Measurements from ENCODE around the gene SECTM1. TPM values are rescaled to one million over a fixed set of nuclear protein-coding genes. Genes with fewer than 3 reads are reported as not detected.
"Not testable (repeated sequence)": the region's sequence is repeated elsewhere in the genome, so short reads cannot be mapped to it uniquely, and the experiment has no call there.

Gene SECTM1
- polyA plus RNA-seq, 2 donors, result 2.2 to 10.8 TPM

DNA sequence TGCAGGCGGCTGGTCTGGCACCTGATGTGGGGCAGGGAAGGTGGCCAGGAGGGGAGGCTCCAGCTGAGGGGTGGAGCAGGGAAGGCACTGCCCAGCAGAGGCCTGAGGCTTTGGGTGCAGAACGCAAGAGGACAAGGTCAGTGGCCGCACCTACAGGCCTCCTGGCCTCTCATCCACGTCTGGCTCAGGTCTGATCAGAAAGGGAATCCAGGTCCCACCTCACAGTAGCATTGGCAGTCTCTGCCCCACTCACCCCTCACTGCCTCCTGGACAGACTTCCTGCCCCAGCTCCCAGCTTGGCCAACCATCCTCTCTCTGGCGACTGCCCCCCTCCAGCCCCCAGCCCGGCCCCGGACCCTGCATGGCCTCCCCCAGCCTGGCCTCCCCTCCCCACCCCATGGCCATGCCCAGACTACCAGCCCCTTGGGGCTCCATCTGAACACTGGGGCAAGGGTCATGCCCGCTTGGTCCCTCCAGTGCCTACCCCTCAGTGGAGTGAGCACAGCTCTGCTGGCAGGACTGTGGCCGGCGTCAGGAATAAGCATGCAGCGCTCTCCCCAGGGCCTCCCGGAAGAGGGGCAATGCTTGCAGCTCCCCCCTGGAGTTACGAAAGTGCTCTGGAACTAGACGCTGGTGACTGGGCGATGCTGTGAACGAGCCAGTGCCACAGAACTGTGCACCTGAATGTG, 42.6 kb upstream of the SECTM1 start:
- WGBS, 2 donors, result 66 to 69% methylated on average over 16 of the region's 16 CpGs
- Histone ChIP-seq H3K27ac (ENCODE audit: low read depth in 2 of 2, low read length in 1 of 2) (no peak overlapping the region), H3K4me1 (ENCODE audit: control insufficient read depth in 2 of 2, insufficient read depth in 2 of 2, low read length in 1 of 2) (peaks cover 2 to 3% of the 10 kb centered on the region in 2 donors), H3K4me3 (ENCODE audit: low read depth in 1 of 2, low read length in 2 of 2) (no peak overlapping the region), H3K9me3 (ENCODE audit: control insufficient read depth in 2 of 2, insufficient read depth in 1 of 2, low read depth in 1 of 2, low read length in 1 of 2) (peaks cover 0 to 6% of the 10 kb centered on the region in 2 donors), H3K27me3 (ENCODE audit: control insufficient read depth in 1 of 2, insufficient read depth in 2 of 2, low read length in 2 of 2) (peaks cover 9 to 28% of the 10 kb centered on the region in 2 donors), H3K36me3 (ENCODE audit: control insufficient read depth in 2 of 2, insufficient read depth in 2 of 2, low read length in 1 of 2) (no peaks in the 10 kb centered on the region)

DNA sequence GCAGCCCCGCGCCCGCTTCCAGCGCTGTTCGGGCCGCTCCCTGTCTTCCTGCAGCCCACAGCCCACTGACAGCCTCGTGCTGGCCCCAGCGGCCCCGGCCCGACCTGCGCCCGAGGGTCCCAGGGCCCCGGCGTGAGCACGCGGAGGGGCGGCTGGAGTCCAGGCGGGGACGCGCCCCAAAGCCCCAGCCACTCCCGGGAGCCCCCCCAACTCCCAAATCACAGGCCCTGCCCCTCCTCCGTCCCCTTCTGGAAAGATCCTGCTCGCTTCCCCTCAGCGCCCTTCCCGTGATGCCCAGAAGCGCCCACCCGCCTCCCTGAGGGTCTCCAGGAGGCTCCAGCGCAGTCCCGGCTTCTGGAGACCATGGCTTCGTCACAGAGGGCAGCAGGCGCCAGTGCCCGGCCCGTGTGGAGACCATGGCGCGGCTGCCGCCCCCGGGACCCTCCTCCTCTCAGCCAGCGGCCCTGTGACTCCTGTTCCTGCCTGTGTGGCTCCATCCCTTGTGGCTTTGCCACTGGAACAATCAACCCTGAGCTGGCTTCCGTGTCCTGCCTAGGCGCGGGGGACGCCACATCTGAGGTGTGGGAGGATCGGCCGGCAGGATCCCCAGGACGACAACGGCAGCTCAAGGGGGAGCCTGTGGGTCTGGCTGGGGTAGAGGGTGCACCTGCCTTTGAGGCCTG, 41.9 kb upstream of the SECTM1 start:
- peaks cover 9 to 31% of the 10 kb centered on the region in 2 donors for H3K27me3 ChIP-seq (ENCODE audit: control insufficient read depth in 1 of 2, insufficient read depth in 2 of 2, low read length in 2 of 2)
- no peak overlapping the region for H3K27ac ChIP-seq (ENCODE audit: low read depth in 2 of 2, low read length in 1 of 2)

DNA sequence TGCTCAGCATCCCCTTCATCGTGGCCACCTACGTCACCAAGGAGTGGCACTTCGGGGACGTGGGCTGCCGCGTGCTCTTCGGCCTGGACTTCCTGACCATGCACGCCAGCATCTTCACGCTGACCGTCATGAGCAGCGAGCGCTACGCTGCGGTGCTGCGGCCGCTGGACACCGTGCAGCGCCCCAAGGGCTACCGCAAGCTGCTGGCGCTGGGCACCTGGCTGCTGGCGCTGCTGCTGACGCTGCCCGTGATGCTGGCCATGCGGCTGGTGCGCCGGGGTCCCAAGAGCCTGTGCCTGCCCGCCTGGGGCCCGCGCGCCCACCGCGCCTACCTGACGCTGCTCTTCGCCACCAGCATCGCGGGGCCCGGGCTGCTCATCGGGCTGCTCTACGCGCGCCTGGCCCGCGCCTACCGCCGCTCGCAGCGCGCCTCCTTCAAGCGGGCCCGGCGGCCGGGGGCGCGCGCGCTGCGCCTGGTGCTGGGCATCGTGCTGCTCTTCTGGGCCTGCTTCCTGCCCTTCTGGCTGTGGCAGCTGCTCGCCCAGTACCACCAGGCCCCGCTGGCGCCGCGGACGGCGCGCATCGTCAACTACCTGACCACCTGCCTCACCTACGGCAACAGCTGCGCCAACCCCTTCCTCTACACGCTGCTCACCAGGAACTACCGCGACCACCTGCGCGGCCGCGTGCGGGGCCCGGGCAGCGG, 41.2 kb upstream of the SECTM1 start:
- Histone ChIP-seq H3K27me3 (ENCODE audit: control insufficient read depth in 1 of 2, insufficient read depth in 2 of 2, low read length in 2 of 2) (peaks cover 9 to 35% of the 10 kb centered on the region in 2 donors), H3K27ac (ENCODE audit: low read depth in 2 of 2, low read length in 1 of 2) (no peak overlapping the region), H3K9me3 (ENCODE audit: control insufficient read depth in 2 of 2, insufficient read depth in 1 of 2, low read depth in 1 of 2, low read length in 1 of 2) (peaks cover 0 to 6% of the 10 kb centered on the region in 2 donors), H3K4me3 (ENCODE audit: low read depth in 1 of 2, low read length in 2 of 2) (no peak overlapping the region), H3K36me3 (ENCODE audit: control insufficient read depth in 2 of 2, insufficient read depth in 2 of 2, low read length in 1 of 2) (no peaks in the 10 kb centered on the region), H3K4me1 (ENCODE audit: control insufficient read depth in 2 of 2, insufficient read depth in 2 of 2, low read length in 1 of 2) (peaks cover 9 to 10% of the 10 kb centered on the region in 2 donors)
- WGBS, 2 donors, result 31 to 39% methylated on average over 73 to 79 of the region's 79 CpGs

More for the DNA sequence above, 41.9 kb upstream of the SECTM1 start:
- Histone ChIP-seq H3K9me3 (ENCODE audit: control insufficient read depth in 2 of 2, insufficient read depth in 1 of 2, low read depth in 1 of 2, low read length in 1 of 2) (peaks cover 0 to 6% of the 10 kb centered on the region in 2 donors), H3K36me3 (ENCODE audit: control insufficient read depth in 2 of 2, insufficient read depth in 2 of 2, low read length in 1 of 2) (no peaks in the 10 kb centered on the region), H3K4me3 (ENCODE audit: low read depth in 1 of 2, low read length in 2 of 2) (no peak overlapping the region), H3K4me1 (ENCODE audit: control insufficient read depth in 2 of 2, insufficient read depth in 2 of 2, low read length in 1 of 2) (peaks cover 6 to 7% of the 10 kb centered on the region in 2 donors)
- WGBS, 2 donors, result 53 to 60% methylated on average over 35 to 46 of the region's 46 CpGs

DNA sequence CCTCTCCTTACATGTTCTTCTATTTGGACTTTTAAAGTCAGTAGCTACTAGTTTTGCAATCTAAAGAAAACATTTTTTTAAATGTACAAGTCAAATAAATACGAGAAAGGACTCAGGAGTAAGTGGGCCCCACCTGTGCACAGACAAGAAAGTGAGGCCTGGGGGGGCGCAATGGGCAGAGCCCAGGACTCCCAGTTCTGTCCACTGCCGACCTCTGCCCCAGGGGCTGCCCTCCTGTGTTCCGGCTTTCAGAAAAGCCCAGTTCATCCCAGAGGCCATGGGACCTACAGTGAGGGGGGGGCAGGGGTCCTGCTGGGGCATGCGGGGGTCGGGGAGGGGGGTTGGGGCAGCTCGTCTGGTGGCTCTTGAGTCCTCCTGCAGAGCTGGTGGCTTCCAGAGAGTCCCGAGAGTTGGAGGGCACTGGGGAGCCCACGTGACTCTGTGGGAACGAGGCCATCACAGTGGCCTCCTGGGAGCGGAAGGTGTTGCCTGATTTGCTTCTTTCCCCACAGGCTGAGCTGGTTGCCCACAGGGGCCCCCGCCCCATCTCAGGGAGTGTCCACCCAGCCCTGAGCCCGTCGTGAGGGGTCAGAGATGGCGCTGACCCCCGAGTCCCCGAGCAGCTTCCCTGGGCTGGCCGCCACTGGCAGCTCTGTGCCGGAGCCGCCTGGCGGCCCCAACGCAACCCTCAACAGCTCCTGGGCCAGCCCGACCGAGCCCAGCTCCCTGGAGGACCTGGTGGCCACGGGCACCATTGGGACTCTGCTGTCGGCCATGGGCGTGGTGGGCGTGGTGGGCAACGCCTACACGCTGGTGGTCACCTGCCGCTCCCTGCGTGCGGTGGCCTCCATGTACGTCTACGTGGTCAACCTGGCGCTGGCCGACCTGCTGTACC, 40.4 kb upstream of the SECTM1 start:
- peaks cover 9 to 10% of the 10 kb centered on the region in 2 donors for H3K4me1 ChIP-seq (ENCODE audit: control insufficient read depth in 2 of 2, insufficient read depth in 2 of 2, low read length in 1 of 2)
- peaks cover 9 to 35% of the 10 kb centered on the region in 2 donors for H3K27me3 ChIP-seq (ENCODE audit: control insufficient read depth in 1 of 2, insufficient read depth in 2 of 2, low read length in 2 of 2)
- no peak overlapping the region for H3K4me3 ChIP-seq (ENCODE audit: low read depth in 1 of 2, low read length in 2 of 2)
- no peak overlapping the region for H3K27ac ChIP-seq (ENCODE audit: low read depth in 2 of 2, low read length in 1 of 2)
- no peaks in the 10 kb centered on the region for H3K36me3 ChIP-seq (ENCODE audit: control insufficient read depth in 2 of 2, insufficient read depth in 2 of 2, low read length in 1 of 2)
- WGBS, 2 donors, result 83 to 85% methylated on average over 34 to 37 of the region's 37 CpGs
- H3K9me3 ChIP-seq (ENCODE audit: control insufficient read depth in 2 of 2, insufficient read depth in 1 of 2, low read depth in 1 of 2, low read length in 1 of 2), result peaks cover 0 to 6% of the 10 kb centered on the region in 2 donors

DNA sequence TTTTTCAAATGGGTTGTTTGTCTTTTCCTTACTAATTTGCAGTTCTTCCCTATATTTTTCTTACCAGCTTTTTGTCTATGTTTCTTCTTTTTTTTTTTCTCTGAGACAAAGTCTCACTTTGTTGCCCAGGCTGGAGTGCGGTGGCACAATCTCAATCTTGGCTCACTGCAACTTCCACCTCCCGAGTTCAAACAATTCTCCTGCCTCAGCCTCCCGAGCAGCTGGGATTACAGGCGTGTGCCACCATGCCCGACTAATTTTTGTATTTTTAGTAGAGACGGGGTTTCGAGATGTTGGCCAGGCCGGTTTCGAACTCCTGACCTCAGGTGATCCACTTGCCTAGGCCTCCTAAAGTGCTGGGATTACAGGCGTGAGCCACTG, 39.5 kb upstream of the SECTM1 start:
- H3K27ac ChIP-seq (ENCODE audit: low read depth in 2 of 2, low read length in 1 of 2); H3K36me3 ChIP-seq (ENCODE audit: control insufficient read depth in 2 of 2, insufficient read depth in 2 of 2, low read length in 1 of 2); H3K4me3 ChIP-seq (ENCODE audit: low read depth in 1 of 2, low read length in 2 of 2); H3K4me1 ChIP-seq (ENCODE audit: control insufficient read depth in 2 of 2, insufficient read depth in 2 of 2, low read length in 1 of 2); H3K9me3 ChIP-seq (ENCODE audit: control insufficient read depth in 2 of 2, insufficient read depth in 1 of 2, low read depth in 1 of 2, low read length in 1 of 2): not testable (repeated sequence)
- peaks cover 9 to 35% of the 10 kb centered on the region in 2 donors for H3K27me3 ChIP-seq (ENCODE audit: control insufficient read depth in 1 of 2, insufficient read depth in 2 of 2, low read length in 2 of 2)
- WGBS, 2 donors, result 78 to 85% methylated on average over 10 of the region's 10 CpGs

DNA sequence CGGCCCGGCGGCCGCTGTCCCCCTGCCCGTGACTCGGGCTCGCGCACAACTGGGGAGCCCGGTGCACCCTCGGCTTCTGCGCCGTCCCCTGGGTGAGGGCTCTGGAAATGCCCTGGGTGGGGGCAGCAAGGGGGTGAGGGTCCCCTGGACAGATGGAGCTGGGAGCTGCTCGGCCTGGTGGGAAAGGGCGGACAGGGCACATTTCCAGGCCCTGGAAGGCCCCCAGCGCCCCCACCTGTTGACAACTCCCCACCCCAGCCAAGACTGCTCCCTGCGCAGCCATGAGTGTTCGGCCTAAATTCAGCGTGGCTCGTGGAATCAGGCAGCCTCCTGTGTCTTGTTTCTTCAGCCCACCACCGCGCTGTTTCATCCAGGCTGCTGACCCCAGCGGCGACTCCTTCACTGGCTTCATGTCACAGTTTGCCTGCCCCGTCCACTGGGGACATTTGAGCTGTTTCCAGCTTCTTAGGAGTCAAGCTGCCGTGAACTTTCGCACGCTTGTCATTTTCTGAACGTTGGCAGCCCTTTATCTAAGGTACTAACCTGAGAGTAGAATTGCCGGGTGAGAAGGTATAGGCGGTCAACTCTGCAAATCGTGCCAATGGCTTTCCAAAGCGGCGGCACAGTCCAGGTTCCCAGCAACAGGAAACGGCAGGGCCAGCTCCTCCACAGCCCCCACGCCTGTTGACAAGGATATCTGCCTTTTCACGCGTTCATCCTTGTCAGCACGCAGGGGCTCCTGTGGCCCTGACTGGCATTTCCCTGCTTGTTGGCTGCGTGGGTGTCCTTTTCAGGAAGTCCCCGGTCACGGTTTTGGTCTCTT, 38.9 kb upstream of the SECTM1 start:
- Histone ChIP-seq H3K27me3 (ENCODE audit: control insufficient read depth in 1 of 2, insufficient read depth in 2 of 2, low read length in 2 of 2) (peaks cover 9 to 35% of the 10 kb centered on the region in 2 donors), H3K27ac (ENCODE audit: low read depth in 2 of 2, low read length in 1 of 2) (no peak overlapping the region), H3K36me3 (ENCODE audit: control insufficient read depth in 2 of 2, insufficient read depth in 2 of 2, low read length in 1 of 2) (no peaks in the 10 kb centered on the region), H3K9me3 (ENCODE audit: control insufficient read depth in 2 of 2, insufficient read depth in 1 of 2, low read depth in 1 of 2, low read length in 1 of 2) (peaks cover 0 to 6% of the 10 kb centered on the region in 2 donors), H3K4me3 (ENCODE audit: low read depth in 1 of 2, low read length in 2 of 2) (peak overlapping the region in 1 of 2 donors; percentile 5), H3K4me1 (ENCODE audit: control insufficient read depth in 2 of 2, insufficient read depth in 2 of 2, low read length in 1 of 2) (peaks cover 9 to 10% of the 10 kb centered on the region in 2 donors)
- WGBS, 2 donors, result 44 to 54% methylated on average over 37 to 41 of the region's 41 CpGs

DNA sequence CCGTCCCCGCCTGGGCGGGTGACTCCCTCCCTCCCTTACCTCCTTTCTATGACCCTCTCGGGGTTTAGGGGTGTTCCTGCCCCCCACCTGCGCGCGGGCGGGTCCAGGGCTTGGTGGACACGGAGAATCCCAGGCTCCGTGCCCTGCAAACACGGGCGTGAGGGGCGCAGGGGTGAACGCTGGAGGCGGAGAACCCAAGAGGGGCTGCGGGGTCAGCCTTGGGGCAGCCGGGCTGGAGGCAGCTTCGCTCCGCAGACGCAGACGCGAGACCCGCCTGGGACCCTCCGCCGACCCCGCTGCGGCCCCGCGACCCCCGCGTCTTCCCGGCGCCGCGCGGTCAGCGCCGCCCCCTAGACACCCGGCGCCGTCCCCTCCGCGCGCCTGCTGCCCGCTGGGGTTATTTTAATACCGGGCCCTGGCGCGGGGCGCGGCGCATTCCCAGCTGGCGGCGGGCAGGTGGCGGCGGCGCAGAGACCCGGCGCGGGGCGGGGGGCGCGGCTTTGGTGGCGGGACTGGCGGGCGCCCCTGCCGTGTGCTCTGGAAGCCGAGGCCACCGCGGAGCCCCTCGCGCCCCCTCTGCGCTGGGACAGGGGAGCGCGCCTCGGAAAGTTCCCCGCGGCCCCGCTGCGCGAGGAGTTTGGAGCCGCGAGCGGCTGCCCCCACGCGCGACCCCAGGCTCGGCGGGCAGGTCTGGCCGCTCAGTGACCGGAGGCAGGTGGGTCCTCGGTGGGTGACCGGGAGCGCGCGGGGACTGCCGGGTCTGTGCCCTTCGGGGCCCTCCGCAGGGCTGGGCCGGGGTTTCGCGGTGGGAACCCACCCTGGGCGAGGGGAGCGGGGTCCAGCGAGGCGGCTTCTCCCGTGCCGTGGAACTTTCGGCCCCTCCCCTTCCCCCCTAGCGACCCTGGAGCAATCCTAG, 38.0 kb upstream of the SECTM1 start, which contains the start of gene UTS2R:
UTS2R (plus strand) TSS at position 433 of the 916 bp plus-strand sequence. CDS start 2,560 bp downstream, outside the sequence.
- H3K4me1 ChIP-seq (ENCODE audit: control insufficient read depth in 2 of 2, insufficient read depth in 2 of 2, low read length in 1 of 2), result peaks cover 9 to 10% of the 10 kb centered on the region in 2 donors
- H3K36me3 ChIP-seq (ENCODE audit: control insufficient read depth in 2 of 2, insufficient read depth in 2 of 2, low read length in 1 of 2), result no peaks in the 10 kb centered on the region
- peaks cover 9 to 35% of the 10 kb centered on the region in 2 donors for H3K27me3 ChIP-seq (ENCODE audit: control insufficient read depth in 1 of 2, insufficient read depth in 2 of 2, low read length in 2 of 2)
- peaks cover 0 to 6% of the 10 kb centered on the region in 2 donors for H3K9me3 ChIP-seq (ENCODE audit: control insufficient read depth in 2 of 2, insufficient read depth in 1 of 2, low read depth in 1 of 2, low read length in 1 of 2)
- H3K27ac ChIP-seq (ENCODE audit: low read depth in 2 of 2, low read length in 1 of 2), result no peak within 1 kb of the TSS
- WGBS, 2 donors, result 5% methylated on average over 81 to 109 of the region's 109 CpGs
- H3K4me3 ChIP-seq (ENCODE audit: low read depth in 1 of 2, low read length in 2 of 2), result peak within 1 kb of the TSS; percentile 23 to 40

Measured in esophagus (tissue), 2 donors.